Measurements from ENCODE around the gene RHPN2.

Gene RHPN2

GRCh38 chr19:33093420-33094210 lies 28.9 kb upstream of the RHPN2 start:
- no peaks in the 10 kb centered on the region for H3K27me3 ChIP-seq (ENCODE audit: insufficient read depth, poor library complexity, severe bottlenecking)
- TF ChIP-seq CTCF (IDR thresholded peaks at IDR 0.05; ENCODE audit: insufficient read depth, low read length) (no peak), POLR2AphosphoS5 (IDR thresholded peaks at IDR 0.05; ENCODE audit: low read depth) (no peak), SPI1 (IDR thresholded peaks at IDR 0.05; ENCODE audit: borderline replicate concordance, low read depth) (no peak), REST (IDR thresholded peaks at IDR 0.05; ENCODE audit: insufficient replicate concordance, low read depth) (no peak), GABPA (IDR thresholded peaks at IDR 0.05; ENCODE audit: low read depth) (no peak)
- no peak overlapping the region for H3K27ac ChIP-seq (replicated peaks)
- DNase-seq (ENCODE audit: low read depth in 1 of 2, low spot score in 1 of 2) = no peak
- H3K4me3 ChIP-seq (replicated peaks; ENCODE audit: insufficient read depth, low read length) = no peak overlapping the region

- no peak overlapping the region for H3K27ac ChIP-seq (replicated peaks)
- no peaks in the 10 kb centered on the region for H3K27me3 ChIP-seq (ENCODE audit: insufficient read depth, poor library complexity, severe bottlenecking)
- DNase-seq (ENCODE audit: low read depth in 1 of 2, low spot score in 1 of 2) = no peak
- TF ChIP-seq CTCF (IDR thresholded peaks at IDR 0.05; ENCODE audit: insufficient read depth, low read length) (no peak), POLR2AphosphoS5 (IDR thresholded peaks at IDR 0.05; ENCODE audit: low read depth) (no peak), GABPA (IDR thresholded peaks at IDR 0.05; ENCODE audit: low read depth) (no peak), SPI1 (IDR thresholded peaks at IDR 0.05; ENCODE audit: borderline replicate concordance, low read depth) (no peak), REST (IDR thresholded peaks at IDR 0.05; ENCODE audit: insufficient replicate concordance, low read depth) (no peak)
- H3K4me3 ChIP-seq (replicated peaks; ENCODE audit: insufficient read depth, low read length) = no peak overlapping the region
These were observed 25.5 kb upstream of the RHPN2 start for GRCh38 chr19:33090179-33090578.

- Histone ChIP-seq H3K27ac (replicated peaks) (no peak overlapping the region), H3K4me3 (replicated peaks; ENCODE audit: insufficient read depth, low read length) (no peak overlapping the region), H3K27me3 (ENCODE audit: insufficient read depth, poor library complexity, severe bottlenecking) (no peaks in the 10 kb centered on the region)
- no peak for DNase-seq (ENCODE audit: low read depth in 1 of 2, low spot score in 1 of 2)
- TF ChIP-seq REST (IDR thresholded peaks at IDR 0.05; ENCODE audit: insufficient replicate concordance, low read depth) = no peak
- no peak for TF ChIP-seq SPI1 (IDR thresholded peaks at IDR 0.05; ENCODE audit: borderline replicate concordance, low read depth)
- TF ChIP-seq GABPA (IDR thresholded peaks at IDR 0.05; ENCODE audit: low read depth) = no peak
- no peak for TF ChIP-seq CTCF (IDR thresholded peaks at IDR 0.05; ENCODE audit: insufficient read depth, low read length)
- no peak for TF ChIP-seq POLR2AphosphoS5 (IDR thresholded peaks at IDR 0.05; ENCODE audit: low read depth)
These were observed 24.3 kb upstream of the RHPN2 start for GRCh38 chr19:33089010-33089409.
